BJ (cell line): ENCODE measurements around the gene SMC3. TPM values are rescaled to one million over a fixed set of nuclear protein-coding genes. Genes with fewer than 3 reads are reported as not detected.

Source experiments
- CTCF ChIA-PET: fragments of 350-600 bp; formaldehyde crosslinking; extraction: SDS; loops from one replicate; lab custom pipeline; 2021; ENCODE audit warnings: antibody characterized with exemption, inconsistent platforms; lab: Yijun Ruan, JAX
- POLR2A ChIA-PET: fragments of 300-600 bp; sonication (Branson Sonifier 250); formaldehyde crosslinking; extraction: SDS; loops from one replicate; lab custom pipeline; 2021; ENCODE audit warnings: antibody characterized with exemption; lab: Charles Lee
- DNase-seq: peaks from one replicate; pipeline ENCODE4 v3.0.0-alpha.2; 2011; ENCODE audit warnings: low read depth
- H3K27me3 ChIP-seq: 2 replicates; pipeline ENCODE4 v1.6.0; 2011; ENCODE audit warnings: low read length; ENCODE audit not compliant: control insufficient read depth, insufficient read depth
- H3K36me3 ChIP-seq: 2 replicates; pipeline ENCODE4 v1.5.1; 2011; ENCODE audit warnings: low read length; ENCODE audit not compliant: control insufficient read depth, insufficient read depth
- H3K4me3 ChIP-seq: 2 replicates; pipeline ENCODE4 v1.5.1; 2011; ENCODE audit warnings: low read depth, mild to moderate bottlenecking, control low read depth, low read length
- polyA plus RNA-seq: library from polyadenylated mRNA; depleted of rRNA; stranded (reverse); fragments of >200 nt; gene quantifications from 2 replicates; pipeline ENCODE4 v1.2.3, GENCODE V29; 2011
- TF ChIP-seq, protein P1 (sequence below): IDR thresholded peaks from 2 replicates; pipeline ENCODE4 v1.5.1; 2011; ENCODE audit warnings: low read depth, mild to moderate bottlenecking, control low read depth, inconsistent platforms, low read length, moderate library complexity; ENCODE audit not compliant: insufficient read depth

Gene SMC3
- polyA plus RNA-seq, 1 experiment = 5.7 TPM

DNA sequence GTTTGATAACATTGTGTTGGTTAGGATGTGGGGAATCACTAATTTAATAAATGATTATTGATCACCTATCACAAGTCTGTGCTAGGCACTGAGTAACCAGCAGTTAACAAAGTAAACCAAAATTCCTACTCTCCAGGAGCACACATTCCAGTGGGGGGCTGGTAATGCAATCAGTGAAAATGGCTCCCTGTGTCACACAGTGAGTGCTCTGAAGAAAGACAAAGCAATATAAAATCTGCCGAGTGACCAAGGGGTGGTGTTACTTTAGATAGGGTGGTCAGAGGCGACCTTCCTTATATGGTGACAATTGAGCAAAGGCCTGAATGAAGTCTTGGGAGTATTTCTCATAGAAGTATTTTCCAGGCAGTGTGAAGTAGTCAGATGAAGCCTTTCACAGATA lies 13.6 kb upstream of the SMC3 start:
- no peak overlapping the region for H3K4me3 ChIP-seq
- TF ChIP-seq, protein P1, sequence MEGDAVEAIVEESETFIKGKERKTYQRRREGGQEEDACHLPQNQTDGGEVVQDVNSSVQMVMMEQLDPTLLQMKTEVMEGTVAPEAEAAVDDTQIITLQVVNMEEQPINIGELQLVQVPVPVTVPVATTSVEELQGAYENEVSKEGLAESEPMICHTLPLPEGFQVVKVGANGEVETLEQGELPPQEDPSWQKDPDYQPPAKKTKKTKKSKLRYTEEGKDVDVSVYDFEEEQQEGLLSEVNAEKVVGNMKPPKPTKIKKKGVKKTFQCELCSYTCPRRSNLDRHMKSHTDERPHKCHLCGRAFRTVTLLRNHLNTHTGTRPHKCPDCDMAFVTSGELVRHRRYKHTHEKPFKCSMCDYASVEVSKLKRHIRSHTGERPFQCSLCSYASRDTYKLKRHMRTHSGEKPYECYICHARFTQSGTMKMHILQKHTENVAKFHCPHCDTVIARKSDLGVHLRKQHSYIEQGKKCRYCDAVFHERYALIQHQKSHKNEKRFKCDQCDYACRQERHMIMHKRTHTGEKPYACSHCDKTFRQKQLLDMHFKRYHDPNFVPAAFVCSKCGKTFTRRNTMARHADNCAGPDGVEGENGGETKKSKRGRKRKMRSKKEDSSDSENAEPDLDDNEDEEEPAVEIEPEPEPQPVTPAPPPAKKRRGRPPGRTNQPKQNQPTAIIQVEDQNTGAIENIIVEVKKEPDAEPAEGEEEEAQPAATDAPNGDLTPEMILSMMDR = no peak
- no peaks in the 10 kb centered on the region for H3K36me3 ChIP-seq
- ChIA-PET POLR2A (no interaction called here), CTCF (interaction anchor here (1.8 kb wide), 2 partner anchors 10 to 12 kb away, joined by 5 to 7 read pairs; no protein-coding TSS in a partner anchor)
- peaks cover 2% of the 10 kb centered on the region; the same call in 1 of the 2 replicates for H3K27me3 ChIP-seq
- no peak for DNase-seq

DNA sequence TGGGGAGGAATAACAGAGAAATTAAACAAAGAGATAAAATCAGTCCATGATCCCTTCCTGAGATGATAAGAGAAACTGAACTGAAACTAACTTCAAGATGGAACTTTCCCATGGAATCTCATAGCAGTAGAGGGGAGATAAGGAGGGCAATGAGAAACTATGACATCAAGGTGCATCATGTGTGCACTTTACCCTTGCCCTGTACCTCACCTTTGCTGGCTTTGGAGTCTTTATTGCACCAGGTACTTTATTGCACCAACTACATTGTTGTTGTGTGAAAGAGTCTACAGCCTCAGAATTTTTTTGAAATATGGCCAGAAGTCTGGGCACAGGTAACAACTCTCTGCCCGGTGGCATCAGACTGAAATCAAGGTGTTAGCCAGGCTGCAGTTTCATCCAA lies 11.2 kb upstream of the SMC3 start:
- peaks cover under 1% of the 10 kb centered on the region; the same call in 1 of the 2 replicates for H3K27me3 ChIP-seq
- ChIA-PET CTCF (no interaction called here), POLR2A (no interaction called here)
- no peak for DNase-seq
- H3K36me3 ChIP-seq = no peaks in the 10 kb centered on the region
- TF ChIP-seq, protein P1 = no peak
- no peak overlapping the region for H3K4me3 ChIP-seq

DNA sequence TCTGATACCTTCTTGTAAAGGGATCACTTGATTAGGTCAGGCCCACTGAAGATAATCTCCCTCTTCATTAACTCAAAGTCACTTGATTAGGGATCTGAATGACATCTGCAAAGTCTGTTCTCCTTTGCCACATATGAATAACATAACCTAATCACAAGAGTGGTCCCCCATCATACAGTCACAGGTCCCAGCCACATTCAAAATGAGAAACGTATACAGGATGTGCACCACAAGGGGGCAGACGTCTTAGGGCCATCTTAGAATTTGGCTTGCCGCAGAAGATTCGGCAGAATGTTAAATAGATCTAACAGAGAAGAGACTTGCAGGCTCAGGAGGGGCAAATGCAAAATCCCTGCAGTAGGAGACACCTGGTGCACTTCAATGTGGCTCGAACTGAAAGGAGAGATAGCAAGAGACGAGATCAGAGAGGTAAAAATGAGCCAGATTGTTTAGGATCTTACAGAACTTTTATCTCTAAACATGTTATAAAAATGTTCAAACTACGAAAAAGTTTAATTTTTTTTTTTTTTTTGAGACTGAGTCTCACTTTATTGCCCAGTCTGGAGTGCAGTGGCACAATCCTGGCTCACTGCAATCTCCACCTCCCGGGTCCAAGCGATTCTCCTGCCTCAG lies 10.4 kb upstream of the SMC3 start:
- H3K27me3 ChIP-seq = no peaks in the 10 kb centered on the region
- no peaks in the 10 kb centered on the region for H3K36me3 ChIP-seq
- TF ChIP-seq, protein P1 = peak; percentile 74
- ChIA-PET POLR2A (no interaction called here), CTCF (interaction anchor here (0.9 kb wide), 1 partner anchor 252 kb away, joined by 3 read pairs; no protein-coding TSS in a partner anchor)
- no peak overlapping the region for H3K4me3 ChIP-seq
- no peak for DNase-seq

DNA sequence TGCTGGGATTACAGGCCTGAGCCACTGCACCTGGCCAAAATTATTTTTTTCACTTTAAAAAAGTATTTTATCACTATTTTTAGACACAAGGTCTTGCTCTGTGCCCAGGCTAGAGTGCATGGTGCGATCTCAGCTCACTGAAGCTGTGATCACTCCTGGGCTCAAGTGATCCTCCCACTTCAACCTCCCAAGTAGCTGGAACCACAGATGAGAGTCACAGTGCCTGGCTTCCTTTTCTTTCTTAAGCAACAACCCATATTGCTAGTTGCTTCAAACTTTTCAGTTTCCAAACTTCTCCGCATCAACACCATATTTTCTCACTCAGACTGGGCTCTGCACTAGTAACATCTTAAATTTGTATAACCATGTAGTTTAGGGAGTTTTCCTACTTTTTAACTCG lies 9.5 kb upstream of the SMC3 start:
- Histone ChIP-seq H3K36me3 (no peaks in the 10 kb centered on the region), H3K27me3 (no peaks in the 10 kb centered on the region), H3K4me3 (no peak overlapping the region)
- POLR2A ChIA-PET = no interaction called here
- CTCF ChIA-PET = interaction anchor here (0.9 to 1.7 kb wide), 2 partner anchors 251 to 253 kb away, joined by 3 to 7 read pairs; no protein-coding TSS in a partner anchor
- TF ChIP-seq, protein P1 = no peak
- no peak for DNase-seq

DNA sequence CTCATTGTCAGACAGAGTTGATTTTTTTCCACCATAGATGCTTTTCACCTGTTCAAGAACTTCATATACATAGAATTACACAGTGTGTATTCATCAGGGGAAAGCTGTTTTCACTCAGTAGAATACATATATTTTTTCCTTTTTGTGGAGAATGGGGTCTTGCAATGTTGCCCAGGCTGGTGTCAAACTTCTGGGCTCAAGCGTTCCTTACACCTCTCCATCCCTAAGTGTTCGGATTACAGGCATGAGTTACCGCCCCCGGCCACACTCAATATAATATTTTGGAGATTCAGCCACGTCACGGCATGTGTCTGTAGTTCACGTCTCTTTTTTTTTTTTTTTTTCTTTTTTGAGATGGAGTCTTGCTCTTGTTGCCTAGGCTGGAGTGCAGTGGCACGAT lies 7.5 kb upstream of the SMC3 start:
- no peaks in the 10 kb centered on the region for H3K27me3 ChIP-seq
- POLR2A ChIA-PET = no interaction called here
- TF ChIP-seq, protein P1 = no peak
- no peak for DNase-seq
- H3K4me3 ChIP-seq = no peak overlapping the region
- no peaks in the 10 kb centered on the region for H3K36me3 ChIP-seq
- CTCF ChIA-PET = no interaction called here
